ES-I3 (cell line): ENCODE data around the gene ATP5F1D.

Experiments
- H3K36me3 ChIP-seq: 2 replicates; pipeline ENCODE4 v1.6.1; 2013; ENCODE audit warnings: mild to moderate bottlenecking, low read length, control low read depth, moderate library complexity; ENCODE audit not compliant: insufficient read depth
- H3K4me1 ChIP-seq: 2 replicates; pipeline ENCODE4 v1.6.1; 2013; ENCODE audit warnings: mild to moderate bottlenecking, control low read depth, low read length; ENCODE audit not compliant: insufficient read depth
- H3K9ac ChIP-seq: 2 replicates; pipeline ENCODE4 v1.6.1; 2013; ENCODE audit warnings: low read depth, mild to moderate bottlenecking, low read length, moderate library complexity
- H3K9me3 ChIP-seq: 2 replicates; pipeline ENCODE4 v1.6.1; 2013; ENCODE audit warnings: mild to moderate bottlenecking, low read length, moderate library complexity; ENCODE audit not compliant: control insufficient read depth, insufficient read depth

The ATP5F1D gene

GRCh38 chr19:1269478-1270212 lies 28.1 kb downstream of the ATP5F1D start:
- Histone ChIP-seq H3K36me3 (peaks cover 24% of the 10 kb centered on the region), H3K4me1 (peaks cover 11% of the 10 kb centered on the region)

GRCh38 chr19:1270213-1270853 lies 28.8 kb downstream of the ATP5F1D start:
- no peaks in the 10 kb centered on the region for H3K9me3 ChIP-seq
- H3K36me3 ChIP-seq, result peaks cover 24% of the 10 kb centered on the region
- H3K9ac ChIP-seq, result peak overlapping the region; percentile 100
- H3K4me1 ChIP-seq, result peaks cover 5% of the 10 kb centered on the region

More at GRCh38 chr19:1269478-1270212, 28.1 kb downstream of the ATP5F1D start:
- H3K9ac ChIP-seq, result peak overlapping the region; percentile 100
- no peaks in the 10 kb centered on the region for H3K9me3 ChIP-seq

- Histone ChIP-seq H3K4me1 (peaks cover 5% of the 10 kb centered on the region), H3K9ac (no peak overlapping the region), H3K36me3 (peaks cover 24% of the 10 kb centered on the region), H3K9me3 (no peaks in the 10 kb centered on the region)
Observed at GRCh38 chr19:1270854-1271527, 29.4 kb downstream of the ATP5F1D start.

- Histone ChIP-seq H3K4me1 (peaks cover 5% of the 10 kb centered on the region), H3K9ac (no peak overlapping the region), H3K36me3 (peaks cover 24% of the 10 kb centered on the region)
Observed at GRCh38 chr19:1271528-1272422, 30.2 kb downstream of the ATP5F1D start.

GRCh38 chr19:1272423-1273262 lies 31.1 kb downstream of the ATP5F1D start:
- peaks cover 5% of the 10 kb centered on the region for H3K4me1 ChIP-seq
- H3K36me3 ChIP-seq, result peaks cover 24% of the 10 kb centered on the region
- no peak overlapping the region for H3K9ac ChIP-seq
- no peaks in the 10 kb centered on the region for H3K9me3 ChIP-seq

More at GRCh38 chr19:1271528-1272422, 30.2 kb downstream of the ATP5F1D start:
- H3K9me3 ChIP-seq, result no peaks in the 10 kb centered on the region

- peaks cover 4% of the 10 kb centered on the region for H3K4me1 ChIP-seq
- H3K36me3 ChIP-seq, result peaks cover 24% of the 10 kb centered on the region
- H3K9me3 ChIP-seq, result no peaks in the 10 kb centered on the region
- H3K9ac ChIP-seq, result peak overlapping the region; percentile 24
Observed at GRCh38 chr19:1273263-1274041, 31.9 kb downstream of the ATP5F1D start.

GRCh38 chr19:1274081-1274851 lies 32.7 kb downstream of the ATP5F1D start:
- no peaks in the 10 kb centered on the region; the same call in 1 of the 2 replicates for H3K4me1 ChIP-seq
- peak overlapping the region; percentile 74 for H3K9ac ChIP-seq
- no peaks in the 10 kb centered on the region for H3K9me3 ChIP-seq
- H3K36me3 ChIP-seq, result peaks cover 24% of the 10 kb centered on the region

GRCh38 chr19:1274852-1275259 lies 33.3 kb downstream of the ATP5F1D start:
- peaks cover 24% of the 10 kb centered on the region for H3K36me3 ChIP-seq
- no peaks in the 10 kb centered on the region; the same call in 1 of the 2 replicates for H3K4me1 ChIP-seq
- H3K9ac ChIP-seq, result peak overlapping the region; percentile 74

GRCh38 chr19:1275260-1275975 lies 33.9 kb downstream of the ATP5F1D start, which contains the start of gene FAM174C:
Gene FAM174C, plus strand, starts transcription at chr19:1275530. Its CDS starts 20 bp downstream, at chr19:1275550.
- Histone ChIP-seq H3K36me3 (peaks cover 24% of the 10 kb centered on the region), H3K9ac (peak within 1 kb of the TSS; percentile 74), H3K9me3 (no peaks in the 10 kb centered on the region), H3K4me1 (no peaks in the 10 kb centered on the region; the same call in 1 of the 2 replicates)

More at GRCh38 chr19:1274852-1275259, 33.3 kb downstream of the ATP5F1D start:
- no peaks in the 10 kb centered on the region for H3K9me3 ChIP-seq

GRCh38 chr19:1275976-1276627 lies 34.6 kb downstream of the ATP5F1D start:
- Histone ChIP-seq H3K9ac (peak overlapping the region; percentile 74), H3K4me1 (no peaks in the 10 kb centered on the region; the same call in 1 of the 2 replicates), H3K36me3 (peaks cover 17% of the 10 kb centered on the region), H3K9me3 (no peaks in the 10 kb centered on the region)

- no peaks in the 10 kb centered on the region; the same call in 1 of the 2 replicates for H3K4me1 ChIP-seq
- peaks cover 15% of the 10 kb centered on the region for H3K36me3 ChIP-seq
- H3K9ac ChIP-seq, result peak overlapping the region; percentile 74
- H3K9me3 ChIP-seq, result no peaks in the 10 kb centered on the region
Observed at GRCh38 chr19:1276628-1277022, 35.1 kb downstream of the ATP5F1D start.
